Astrocyte (in vitro differentiated cells and primary cell): ENCODE measurements around the gene RMND5B. TPM values are rescaled to one million over a fixed set of nuclear protein-coding genes. Genes with fewer than 3 reads are reported as not detected.
A peak's percentile ranks its signal among the peaks of the same experiment; 100 is the strongest.

Experiments used
- DNase-seq: peaks from one replicate; pipeline ENCODE4 v3.0.0-alpha.2; 2010; ENCODE audit warnings: low read depth
- FAIRE-seq: peaks from 2 replicates; lab custom pipeline; 2011; peaks lifted over from hg19 to GRCh38; lab: Jason Lieb, UNC
- H2AFZ ChIP-seq: 2 replicates; pipeline ENCODE4 v1.6.0; 2012; ENCODE audit warnings: low read depth, low read length, inconsistent platforms
- H3K27ac ChIP-seq: 2 replicates; pipeline ENCODE4 v1.5.1; 2011; ENCODE audit warnings: low read depth, low read length, inconsistent platforms
- H3K27me3 ChIP-seq: 2 replicates; pipeline ENCODE4 v1.6.0; 2011; ENCODE audit warnings: low read length, inconsistent platforms; ENCODE audit not compliant: insufficient read depth
- H3K36me3 ChIP-seq: 2 replicates; pipeline ENCODE4 v1.5.1; 2011; ENCODE audit warnings: low read length, inconsistent platforms; ENCODE audit not compliant: insufficient read depth
- H3K4me1 ChIP-seq: 2 replicates; pipeline ENCODE4 v1.5.1; 2011; ENCODE audit warnings: low read length, inconsistent platforms; ENCODE audit not compliant: insufficient read depth
- H3K4me2 ChIP-seq: 2 replicates; pipeline ENCODE4 v1.6.0; 2012; ENCODE audit warnings: low read length, inconsistent platforms
- H3K4me3 ChIP-seq: 2 replicates; pipeline ENCODE4 v1.5.1; 2011; ENCODE audit warnings: low read depth, mild to moderate bottlenecking, low read length, inconsistent platforms; ENCODE audit not compliant: insufficient read depth
- H3K79me2 ChIP-seq: 2 replicates; pipeline ENCODE4 v1.6.0; 2012; ENCODE audit warnings: mild to moderate bottlenecking, low read length, inconsistent platforms; ENCODE audit not compliant: insufficient read depth
- H3K9ac ChIP-seq: 2 replicates; pipeline ENCODE4 v1.6.0; 2012; ENCODE audit warnings: mild to moderate bottlenecking, low read length, inconsistent platforms
- H3K9me3 ChIP-seq: 2 replicates; pipeline ENCODE4 v1.5.1; 2012; ENCODE audit warnings: low read depth, mild to moderate bottlenecking, low read length, inconsistent platforms; ENCODE audit not compliant: insufficient read depth
- H4K20me1 ChIP-seq: 2 replicates; pipeline ENCODE4 v1.6.0; 2012; ENCODE audit warnings: low read length, inconsistent platforms; ENCODE audit not compliant: insufficient read depth
- H3K27ac Mint-ChIP-seq: one replicate; pipeline ENCODE4 v1.8.0; 2021; ENCODE audit warnings: mild to moderate bottlenecking, mixed read lengths; ENCODE audit not compliant: unreplicated experiment
- H3K27me3 Mint-ChIP-seq: one replicate; pipeline ENCODE4 v1.8.0; 2021; ENCODE audit warnings: low read depth, mixed read lengths; ENCODE audit not compliant: unreplicated experiment
- H3K36me3 Mint-ChIP-seq: one replicate; pipeline ENCODE4 v1.8.0; 2021; ENCODE audit warnings: low read depth, mixed read lengths; ENCODE audit not compliant: unreplicated experiment
- H3K4me1 Mint-ChIP-seq: one replicate; pipeline ENCODE4 v1.8.0; 2021; ENCODE audit warnings: low read depth, mixed read lengths; ENCODE audit not compliant: unreplicated experiment
- H3K4me3 Mint-ChIP-seq: one replicate; pipeline ENCODE4 v1.8.0; 2021; ENCODE audit warnings: mild to moderate bottlenecking, moderate library complexity, mixed read lengths; ENCODE audit not compliant: unreplicated experiment
- H3K9me3 Mint-ChIP-seq: one replicate; pipeline ENCODE4 v1.8.0; 2021; ENCODE audit warnings: mild to moderate bottlenecking, mixed read lengths; ENCODE audit not compliant: unreplicated experiment
- CTCF ChIP-seq: IDR thresholded peaks from 2 replicates; pipeline ENCODE4 v1.5.1; 2011; ENCODE audit warnings: low read depth, mild to moderate bottlenecking, inconsistent platforms, low read length, moderate library complexity; ENCODE audit not compliant: insufficient read depth
- EZH2 ChIP-seq: IDR thresholded peaks from 2 replicates; pipeline ENCODE4 v1.6.1; 2012; ENCODE audit warnings: mild to moderate bottlenecking, low read length, inconsistent platforms; ENCODE audit not compliant: insufficient read depth
- total RNA-seq: library from RNA; stranded (reverse); gene quantifications from 2 replicates; pipeline ENCODE4 v1.2.1, GENCODE V29; 2021

Gene RMND5B
- total RNA-seq, 1 donor from 2014 or later = 14.3 TPM

GRCh38 chr5:178113841-178114324, 16.9 kb upstream of the RMND5B start:
- Mint-ChIP-seq H3K36me3 (no peaks in the 10 kb centered on the region), H3K9me3 (no peaks in the 10 kb centered on the region), H3K27me3 (peaks cover 26% of the 10 kb centered on the region), H3K27ac (peak overlapping the region; percentile 75), H3K4me1 (peaks cover 8% of the 10 kb centered on the region), H3K4me3 (peak overlapping the region; percentile 86)
- Histone ChIP-seq H3K9ac (no peak overlapping the region), H3K79me2 (no peaks in the 10 kb centered on the region), H4K20me1 (peaks cover 6% of the 10 kb centered on the region), H3K4me3 (peak overlapping the region; percentile 37), H2AFZ (no peak overlapping the region), H3K27ac (no peak overlapping the region), H3K27me3 (peaks cover 36% of the 10 kb centered on the region), H3K4me1 (peaks cover 5% of the 10 kb centered on the region), H3K36me3 (no peaks in the 10 kb centered on the region), H3K9me3 (no peaks in the 10 kb centered on the region), H3K4me2 (peak overlapping the region; percentile 77)
- TF ChIP-seq CTCF (no peak), EZH2 (no peak)
- FAIRE-seq (no peak), DNase-seq (no peak)

- TF ChIP-seq CTCF (no peak), EZH2 (peak; percentile 64)
- peaks cover 5% of the 10 kb centered on the region for H3K4me1 ChIP-seq
- peaks cover 36% of the 10 kb centered on the region for H3K27me3 ChIP-seq
- H3K27me3 Mint-ChIP-seq = peaks cover 24% of the 10 kb centered on the region
- no peaks in the 10 kb centered on the region for H3K9me3 ChIP-seq
- H3K79me2 ChIP-seq = no peaks in the 10 kb centered on the region
- H3K27ac Mint-ChIP-seq = peak overlapping the region; percentile 75
- H3K36me3 Mint-ChIP-seq = no peaks in the 10 kb centered on the region
- H3K36me3 ChIP-seq = no peaks in the 10 kb centered on the region
- H3K9ac ChIP-seq = no peak overlapping the region
- peak overlapping the region; percentile 77 for H3K4me2 ChIP-seq
- H2AFZ ChIP-seq = no peak overlapping the region
- DNase-seq (no peak), FAIRE-seq (no peak)
- H3K4me1 Mint-ChIP-seq = peaks cover 8% of the 10 kb centered on the region
- peaks cover 6% of the 10 kb centered on the region for H4K20me1 ChIP-seq
- H3K27ac ChIP-seq = no peak overlapping the region
- H3K4me3 Mint-ChIP-seq = peak overlapping the region; percentile 86
- H3K9me3 Mint-ChIP-seq = no peaks in the 10 kb centered on the region
- H3K4me3 ChIP-seq = no peak overlapping the region
Measured at GRCh38 chr5:178114325-178115135, 16.3 kb upstream of the RMND5B start.
